HG03457 (cell line): ENCODE data around the gene SCLT1.

Experiments used
- ATAC-seq: cut with Tn5 transposase; IDR thresholded peaks from one replicate; pipeline ENCODE4 v1.9.1; 2021; ENCODE audit warnings: moderate number of reproducible peaks; ENCODE audit not compliant: unreplicated experiment

SCLT1 gene

GRCh38 chr4:128877934-128878333, 215.4 kb downstream of the SCLT1 start:
- ATAC-seq = no peak

DNA sequence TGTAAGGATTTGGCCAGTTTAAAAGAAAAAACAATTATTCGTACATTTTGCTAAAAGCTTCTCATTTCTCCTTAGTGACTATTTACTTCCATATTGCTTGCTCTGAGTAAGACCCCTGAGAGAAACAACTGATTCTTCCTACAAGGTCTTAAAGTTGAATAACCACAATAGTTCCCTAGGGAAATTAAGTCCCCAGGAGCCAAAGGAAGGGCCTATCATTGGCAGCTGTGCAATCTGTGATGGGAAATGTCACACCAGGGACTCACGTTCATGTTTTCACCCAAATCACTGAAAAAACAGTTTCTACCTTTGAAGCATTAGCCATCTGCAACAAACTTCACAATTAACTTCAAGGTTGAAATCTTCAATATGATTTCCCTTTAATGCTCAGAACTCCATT, 217.1 kb downstream of the SCLT1 start:
- no peak for ATAC-seq

DNA sequence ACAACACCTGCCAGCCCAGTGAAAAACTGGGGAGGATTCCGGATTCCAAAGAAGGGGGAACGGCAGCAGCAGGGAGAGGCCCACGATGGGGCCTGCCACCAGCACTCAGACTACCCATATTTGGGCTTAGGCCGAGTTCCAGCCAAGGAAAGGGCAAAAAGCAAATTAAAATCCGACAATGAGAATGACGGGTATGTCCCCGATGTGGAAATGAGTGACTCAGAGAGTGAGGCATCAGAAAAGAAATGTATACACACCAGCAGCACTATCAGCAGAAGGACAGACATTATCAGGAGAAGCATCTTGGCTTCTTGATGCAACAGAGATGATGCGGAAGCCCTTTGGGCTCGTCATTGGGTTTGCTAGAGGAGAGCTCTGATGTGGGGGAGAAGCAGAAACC, 221.4 kb downstream of the SCLT1 start:
- no peak for ATAC-seq

DNA sequence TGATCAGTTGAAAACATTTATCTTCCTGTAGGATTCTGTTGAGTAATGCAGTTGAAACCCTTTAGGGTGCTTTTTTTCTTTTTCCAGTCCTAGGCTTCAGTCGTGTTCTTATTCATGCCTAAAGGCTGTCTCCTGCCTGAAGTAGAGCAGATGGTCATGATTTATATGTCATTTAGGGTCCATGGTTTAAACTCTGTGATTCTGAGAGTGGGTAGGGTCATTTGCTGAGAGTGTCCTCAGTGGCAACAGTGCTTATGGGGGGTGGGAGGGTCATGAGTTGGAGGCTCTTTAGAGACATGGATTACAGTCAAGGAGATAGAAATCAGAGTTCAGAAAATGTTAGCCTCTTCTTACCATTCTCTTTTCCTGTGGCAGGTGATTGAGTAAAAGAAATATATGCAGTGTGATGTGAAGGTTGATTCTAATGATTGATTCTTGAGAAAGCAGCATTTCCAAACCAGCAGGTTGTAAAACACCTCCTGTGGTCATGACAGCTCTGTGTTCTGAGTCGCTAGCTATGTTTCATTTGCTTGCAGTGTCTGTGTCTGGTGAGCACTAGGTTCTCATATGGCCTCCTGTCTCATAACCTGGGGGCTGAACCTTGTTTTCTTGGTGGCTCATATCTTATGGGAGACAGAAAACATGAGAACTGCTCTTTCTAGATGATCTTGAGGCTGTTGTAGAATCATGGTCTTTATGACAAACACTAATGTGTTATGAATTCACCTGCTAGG, 223.4 kb downstream of the SCLT1 start:
- no peak for ATAC-seq

GRCh38 chr4:128868758-128869157, 224.6 kb downstream of the SCLT1 start:
- ATAC-seq = no peak

DNA sequence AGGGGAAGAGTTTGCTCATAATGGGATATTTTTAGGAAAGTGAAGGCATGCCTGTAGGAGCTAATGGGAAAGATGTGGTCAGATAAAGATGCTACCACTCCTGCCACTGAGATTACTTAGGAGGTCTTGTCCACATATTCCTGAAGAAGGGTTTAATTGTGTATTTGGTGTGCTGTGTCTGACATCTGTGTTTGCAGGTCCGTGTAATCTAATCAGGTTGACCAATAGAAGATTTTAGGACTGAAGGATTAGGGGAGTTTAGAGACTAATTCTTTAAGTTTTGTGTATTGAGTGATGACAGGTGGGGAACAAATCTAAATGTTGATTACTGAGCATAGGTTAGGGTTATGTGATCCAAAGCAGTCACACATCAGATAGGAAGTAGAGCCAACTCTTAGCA, 226.6 kb downstream of the SCLT1 start:
- no peak for ATAC-seq

DNA sequence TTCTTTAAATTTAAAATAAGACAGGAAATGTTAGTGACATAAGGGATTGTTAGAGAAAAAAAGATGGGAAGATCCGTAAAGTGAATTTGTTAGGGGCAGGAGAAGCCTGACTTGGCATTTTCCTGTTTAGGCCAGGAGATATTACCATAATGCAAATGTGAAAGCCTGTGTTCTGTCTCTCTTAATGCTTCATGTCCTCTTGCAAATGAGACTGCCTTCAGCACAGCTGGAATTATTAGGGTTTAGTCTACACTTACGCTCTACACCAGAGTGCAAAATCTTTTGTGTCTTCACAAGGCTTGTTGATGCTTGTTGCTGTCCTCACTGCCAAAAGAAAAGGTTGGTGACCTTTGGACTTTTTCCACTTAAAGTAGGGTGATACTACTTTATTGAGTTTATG, 227.1 kb downstream of the SCLT1 start:
- ATAC-seq = no peak

DNA sequence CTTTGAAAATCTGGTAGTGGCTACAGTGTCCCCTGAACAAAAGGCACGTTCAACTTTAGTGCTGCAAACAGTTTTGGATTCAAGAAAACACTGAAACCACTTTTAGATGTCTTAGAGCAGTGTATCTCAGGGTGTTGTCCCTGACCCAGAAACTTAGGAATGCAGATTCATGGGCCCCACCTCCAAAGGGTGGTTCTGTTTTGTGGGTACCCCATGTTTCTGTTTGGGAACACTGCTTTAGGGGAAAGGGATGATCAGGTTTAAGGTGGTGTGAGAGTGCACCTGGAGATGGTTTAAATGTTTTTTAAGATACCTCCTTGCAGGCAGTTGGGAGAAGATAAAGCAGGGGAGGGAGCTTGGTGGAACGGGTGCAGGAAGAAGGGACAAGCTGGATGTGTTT, 228.2 kb downstream of the SCLT1 start:
- ATAC-seq = no peak

DNA sequence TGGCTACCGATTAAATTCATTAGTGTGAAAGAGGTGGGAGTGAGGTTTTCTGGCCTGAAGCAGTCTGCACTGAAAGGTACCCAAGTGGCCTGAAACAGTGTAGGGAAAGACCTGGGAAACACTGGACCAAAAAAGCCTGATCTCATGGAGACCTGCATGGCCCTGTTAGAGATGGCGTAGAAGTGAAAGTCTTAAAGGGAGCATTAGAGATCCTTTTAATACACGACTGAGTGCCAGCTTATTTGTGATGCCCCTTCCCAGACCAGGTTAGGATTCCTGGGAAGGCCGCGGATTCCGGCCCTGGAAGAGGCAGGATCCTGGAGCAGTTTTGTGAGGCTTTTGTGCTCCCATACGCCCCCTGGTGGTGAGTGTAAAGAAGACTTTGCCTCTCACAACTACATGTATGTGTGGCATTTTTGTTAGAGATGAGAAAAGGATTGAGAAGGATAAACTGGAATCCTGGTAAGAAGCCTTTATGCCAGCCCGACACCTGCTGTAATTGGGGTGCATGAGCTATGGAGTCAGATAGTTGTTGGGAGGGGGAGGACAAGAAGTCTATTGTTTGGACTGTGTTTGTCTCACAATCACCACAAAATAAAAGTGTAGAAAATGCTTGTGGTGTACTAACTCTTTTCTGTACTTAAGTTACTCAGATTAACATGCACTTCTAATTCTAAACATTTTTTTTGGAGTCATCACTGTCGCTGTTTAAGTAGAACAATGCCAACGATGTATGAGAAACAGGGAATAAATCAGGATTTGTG, 229.8 kb downstream of the SCLT1 start:
- no peak for ATAC-seq

- peak; percentile 64 for ATAC-seq
Observed at GRCh38 chr4:128862608-128863311, 230.6 kb downstream of the SCLT1 start.

DNA sequence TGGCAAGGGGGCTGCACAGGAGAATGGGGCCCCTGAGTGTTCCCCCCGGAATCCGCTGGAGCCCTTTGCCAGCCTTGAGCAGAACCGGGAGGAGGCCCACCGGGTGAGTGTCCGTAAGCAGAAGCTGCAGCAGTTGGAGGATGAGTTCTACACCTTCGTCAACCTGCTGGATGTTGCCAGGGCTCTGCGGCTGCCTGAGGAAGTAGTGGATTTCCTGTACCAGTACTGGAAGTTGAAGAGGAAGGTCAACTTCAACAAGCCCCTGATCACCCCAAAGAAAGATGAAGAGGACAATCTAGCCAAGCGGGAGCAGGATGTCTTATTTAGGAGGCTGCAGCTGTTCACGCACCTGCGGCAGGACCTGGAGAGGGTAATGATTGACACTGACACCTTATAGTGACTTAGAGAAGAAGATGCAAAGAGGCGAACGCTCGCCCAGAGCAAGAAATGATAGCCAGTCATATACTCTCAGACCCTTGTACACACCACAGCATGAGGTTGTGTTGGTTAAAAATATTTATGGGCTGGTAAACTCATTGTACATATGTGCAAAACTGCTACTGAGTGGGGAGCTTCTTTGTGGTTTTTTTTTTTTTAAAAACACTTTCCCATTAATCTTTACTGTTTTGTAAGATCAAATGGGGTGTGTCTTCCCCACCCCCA, 231.4 kb downstream of the SCLT1 start:
- peak; percentile 32 for ATAC-seq

DNA sequence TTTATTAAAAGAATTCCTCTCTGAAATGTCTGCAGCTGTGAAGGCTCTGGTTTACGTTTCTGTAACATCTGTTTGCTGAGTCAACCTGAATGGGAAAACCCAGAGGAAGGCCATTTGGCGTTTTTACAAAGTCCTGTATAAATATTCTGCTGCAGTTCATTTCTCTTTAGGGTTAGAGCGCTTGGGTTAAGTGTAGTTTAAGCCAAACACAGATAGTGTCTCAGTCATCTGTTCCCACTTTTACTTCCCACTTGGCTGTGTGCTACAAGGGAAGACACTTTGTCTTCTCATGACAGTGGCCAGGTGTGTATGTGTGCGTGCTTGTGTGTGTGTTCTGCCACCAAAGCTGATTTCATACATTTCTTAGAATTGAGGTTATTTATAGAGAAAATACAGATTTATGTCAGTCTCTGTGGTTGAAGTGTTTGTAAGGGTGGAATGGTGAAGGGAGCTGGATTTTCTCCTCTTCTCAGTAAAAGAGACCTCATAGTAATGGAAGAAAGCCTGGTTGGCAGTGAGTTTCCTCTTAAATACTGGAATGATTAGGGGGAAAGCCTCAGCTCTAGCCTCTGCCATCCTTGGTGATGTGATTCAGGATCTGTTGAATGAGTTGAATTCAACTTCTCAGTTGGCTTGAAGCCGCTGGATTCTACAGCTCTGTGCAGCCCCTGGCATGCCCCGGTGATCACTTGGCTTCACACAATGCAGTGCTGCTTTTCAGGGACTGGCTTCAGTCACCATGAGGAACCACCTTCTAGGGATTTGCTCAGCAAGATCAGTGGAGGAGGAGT, 233.3 kb downstream of the SCLT1 start:
- no peak for ATAC-seq

GRCh38 chr4:128858879-128859671, 234.3 kb downstream of the SCLT1 start:
- ATAC-seq = no peak

DNA sequence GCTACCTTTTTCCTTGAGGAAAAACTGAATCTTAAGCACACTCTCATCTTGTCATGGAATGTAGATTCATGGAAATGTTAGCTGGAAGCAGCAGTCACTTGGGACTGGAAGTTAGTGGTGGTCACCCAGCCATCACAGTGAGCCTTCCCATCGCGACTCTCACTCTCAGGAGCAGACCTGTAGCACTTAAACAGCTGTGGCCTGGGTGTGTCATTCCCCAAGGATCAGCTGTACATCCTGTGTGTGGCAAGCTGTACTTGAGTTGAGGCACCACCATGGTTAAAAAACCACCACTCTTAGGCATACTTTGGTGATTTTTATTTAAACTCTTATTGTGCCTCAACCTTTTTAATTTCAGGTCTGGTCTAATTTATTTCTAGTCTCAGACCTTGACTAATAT, 237.1 kb downstream of the SCLT1 start:
- ATAC-seq = no peak

GRCh38 chr4:128855621-128856020, 237.7 kb downstream of the SCLT1 start:
- ATAC-seq = no peak

DNA sequence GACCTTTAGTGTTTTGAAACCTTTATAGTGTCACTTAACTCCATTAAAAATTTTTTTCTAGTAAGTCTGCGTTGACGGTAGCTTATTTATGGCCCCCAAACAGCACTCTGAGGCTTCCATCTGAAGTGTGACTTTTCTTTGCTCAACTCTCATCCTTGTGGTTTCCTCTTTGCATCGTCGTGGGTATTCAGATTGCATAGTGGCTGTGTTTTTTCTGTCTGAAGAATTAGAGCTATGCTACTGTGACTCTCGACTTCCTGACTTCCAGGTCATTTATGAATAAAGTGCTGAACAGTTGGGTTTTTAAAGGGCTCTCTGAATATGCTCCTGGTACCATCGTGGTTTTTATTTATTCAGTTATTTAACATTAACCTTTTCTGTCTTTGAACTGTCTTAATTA, 238.9 kb downstream of the SCLT1 start:
- ATAC-seq = no peak

- ATAC-seq = no peak
Observed at GRCh38 chr4:128853741-128854140, 239.6 kb downstream of the SCLT1 start.

GRCh38 chr4:128850252-128850651, 243.1 kb downstream of the SCLT1 start:
- no peak for ATAC-seq

- no peak for ATAC-seq
Observed at GRCh38 chr4:128848461-128848860, 244.9 kb downstream of the SCLT1 start.
